Loucy (cell line): ENCODE data around the gene DPRX.

Experiments used
- H2AFZ ChIP-seq: fragments of 200-600 bp; sonication (generic); 2 replicates; pipeline ENCODE4 v1.6.0; 2016; ENCODE audit warnings: antibody characterized with exemption, mild to moderate bottlenecking, low read length, moderate library complexity
- H3F3A ChIP-seq: fragments of 200-600 bp; 2 replicates; pipeline ENCODE4 v1.6.0; 2016; ENCODE audit warnings: antibody characterized with exemption, low read depth, mild to moderate bottlenecking
- H3K27me3 ChIP-seq: fragments of 200-600 bp; sonication (generic); 2 replicates; pipeline ENCODE4 v1.6.1; 2014; ENCODE audit warnings: low read length, mild to moderate bottlenecking; ENCODE audit not compliant: insufficient read depth, poor library complexity, severe bottlenecking
- H3K36me3 ChIP-seq: fragments of 200-600 bp; sonication (generic); 2 replicates; pipeline ENCODE4 v1.6.1; 2016; ENCODE audit warnings: low read length; ENCODE audit not compliant: insufficient read depth
- H3K4me1 ChIP-seq: fragments of 200-600 bp; sonication (generic); 2 replicates; pipeline ENCODE4 v1.5.1; 2014; ENCODE audit warnings: low read length, mild to moderate bottlenecking; ENCODE audit not compliant: insufficient read depth, poor library complexity, severe bottlenecking
- H3K4me2 ChIP-seq: fragments of 200-600 bp; sonication (generic); 2 replicates; pipeline ENCODE4 v1.6.0; 2014; ENCODE audit warnings: antibody characterized with exemption, low read length, low read depth, mild to moderate bottlenecking; ENCODE audit not compliant: poor library complexity, severe bottlenecking
- H3K4me3 ChIP-seq: fragments of 200-600 bp; sonication (generic); 2 replicates; pipeline ENCODE4 v1.5.1; 2014; ENCODE audit warnings: low read length, mild to moderate bottlenecking, mixed read lengths; ENCODE audit not compliant: poor library complexity, severe bottlenecking
- H3K79me2 ChIP-seq: fragments of 200-600 bp; sonication (generic); 2 replicates; pipeline ENCODE4 v1.6.1; 2014; ENCODE audit warnings: low read length; ENCODE audit not compliant: insufficient read depth
- H3K9ac ChIP-seq: fragments of 200-600 bp; sonication (generic); 2 replicates; pipeline ENCODE4 v1.6.0; 2014; ENCODE audit warnings: mild to moderate bottlenecking, low read depth, low read length, moderate library complexity; ENCODE audit not compliant: poor library complexity, severe bottlenecking
- H3K9me2 ChIP-seq: fragments of 200-600 bp; sonication (generic); replicated peaks from 2 replicates; pipeline ENCODE4 v1.6.1; 2016; ENCODE audit warnings: low read depth, low read length, mixed read lengths
- H3K9me3 ChIP-seq: fragments of 200-600 bp; sonication (generic); 2 replicates; pipeline ENCODE4 v1.6.1; 2014; ENCODE audit warnings: mild to moderate bottlenecking, antibody characterized with exemption, low read length, low read depth; ENCODE audit not compliant: insufficient read depth
- H4K20me1 ChIP-seq: fragments of 200-600 bp; sonication (generic); 2 replicates; pipeline ENCODE4 v1.6.0; 2014; ENCODE audit warnings: antibody characterized with exemption, low read length, mild to moderate bottlenecking; ENCODE audit not compliant: insufficient read depth, poor library complexity, severe bottlenecking
- CTCF ChIP-seq: fragments of 200-600 bp; sonication (generic); conservative IDR thresholded peaks from 2 replicates; pipeline ENCODE4 v1.5.1; 2014; ENCODE audit warnings: mild to moderate bottlenecking, antibody characterized with exemption, low read length
- EZH2phosphoT487 ChIP-seq: fragments of 200-600 bp; IDR thresholded peaks from 2 replicates; pipeline ENCODE4 v1.6.1; 2018; ENCODE audit warnings: antibody characterized with exemption, mild to moderate bottlenecking, moderate library complexity, borderline replicate concordance

DPRX gene

GRCh38 chr19:53642381-53643099 lies 10.7 kb downstream of the DPRX start:
- H2AFZ ChIP-seq: no peak overlapping the region
- no peak overlapping the region for H3K9ac ChIP-seq
- H4K20me1 ChIP-seq: no peaks in the 10 kb centered on the region
- H3K79me2 ChIP-seq: no peaks in the 10 kb centered on the region
- H3K9me3 ChIP-seq: no peaks in the 10 kb centered on the region
- H3K4me3 ChIP-seq: no peak overlapping the region
- no peaks in the 10 kb centered on the region for H3K36me3 ChIP-seq
- no peaks in the 10 kb centered on the region for H3K4me1 ChIP-seq
- no peaks in the 10 kb centered on the region for H3K27me3 ChIP-seq
- no peak for TF ChIP-seq EZH2phosphoT487
- TF ChIP-seq CTCF: no peak
- H3K4me2 ChIP-seq: no peak overlapping the region
- H3K9me2 ChIP-seq: no peaks in the 10 kb centered on the region
- no peaks in the 10 kb centered on the region for H3F3A ChIP-seq

- Histone ChIP-seq H3K9me3 (no peaks in the 10 kb centered on the region), H3K4me2 (no peak overlapping the region), H3K4me3 (no peak overlapping the region), H3K4me1 (no peaks in the 10 kb centered on the region), H3K9me2 (no peaks in the 10 kb centered on the region), H3F3A (no peaks in the 10 kb centered on the region), H3K36me3 (no peaks in the 10 kb centered on the region), H4K20me1 (no peaks in the 10 kb centered on the region), H3K79me2 (no peaks in the 10 kb centered on the region), H2AFZ (no peak overlapping the region), H3K27me3 (no peaks in the 10 kb centered on the region), H3K9ac (no peak overlapping the region)
- TF ChIP-seq CTCF (no peak), EZH2phosphoT487 (no peak)
These were observed 12.4 kb downstream of the DPRX start for GRCh38 chr19:53644061-53644816.

- H3F3A ChIP-seq: no peaks in the 10 kb centered on the region
- no peak overlapping the region for H3K4me2 ChIP-seq
- H3K9ac ChIP-seq: no peak overlapping the region
- no peaks in the 10 kb centered on the region for H3K27me3 ChIP-seq
- H3K4me3 ChIP-seq: no peak overlapping the region
- no peaks in the 10 kb centered on the region for H3K4me1 ChIP-seq
- H3K9me3 ChIP-seq: peaks cover 8% of the 10 kb centered on the region; the same call in 1 of the 2 replicates
- H2AFZ ChIP-seq: no peak overlapping the region
- no peak for TF ChIP-seq EZH2phosphoT487
- no peak for TF ChIP-seq CTCF
- H3K9me2 ChIP-seq: no peaks in the 10 kb centered on the region
- no peaks in the 10 kb centered on the region for H4K20me1 ChIP-seq
- no peaks in the 10 kb centered on the region for H3K79me2 ChIP-seq
- H3K36me3 ChIP-seq: no peaks in the 10 kb centered on the region
These were observed 14.3 kb downstream of the DPRX start for GRCh38 chr19:53646144-53646543.
